ENCODE data around the gene PRUNE2.
"Not testable (repeated sequence)": the region's sequence is repeated elsewhere in the genome, so short reads cannot be mapped to it uniquely, and the experiment has no call there.

PRUNE2 gene

GRCh38 chr9:76858248-76858647 lies 47.7 kb downstream of the PRUNE2 start:
- DNase-seq, result not testable (repeated sequence)

GRCh38 chr9:76856016-76856415 lies 49.9 kb downstream of the PRUNE2 start:
- no peak for DNase-seq

- no peak for DNase-seq
Observed at GRCh38 chr9:76855015-76855414, 50.9 kb downstream of the PRUNE2 start.

- no peak for DNase-seq
Observed at GRCh38 chr9:76852026-76852425, 53.9 kb downstream of the PRUNE2 start.

- no peak for DNase-seq
Observed at GRCh38 chr9:76846297-76846696, 59.6 kb downstream of the PRUNE2 start.

- no peak for DNase-seq
Observed at GRCh38 chr9:76845254-76845653, 60.7 kb downstream of the PRUNE2 start.

GRCh38 chr9:76835571-76836283 lies 70.2 kb downstream of the PRUNE2 start:
- no peak for DNase-seq

- DNase-seq, result no peak
Observed at GRCh38 chr9:76828447-76828846, 77.5 kb downstream of the PRUNE2 start.

GRCh38 chr9:76827296-76828080 lies 78.4 kb downstream of the PRUNE2 start:
- no peak for DNase-seq

GRCh38 chr9:76820431-76820830 lies 85.5 kb downstream of the PRUNE2 start:
- DNase-seq, result no peak

GRCh38 chr9:76818271-76818670 lies 87.6 kb downstream of the PRUNE2 start:
- no peak for DNase-seq

GRCh38 chr9:76817489-76817888 lies 88.4 kb downstream of the PRUNE2 start:
- no peak for DNase-seq

- DNase-seq, result no peak
Observed at GRCh38 chr9:76812591-76812990, 93.3 kb downstream of the PRUNE2 start.

- peak; percentile 68 for DNase-seq
Observed at GRCh38 chr9:76810377-76810957, 95.4 kb downstream of the PRUNE2 start.

- DNase-seq, result no peak
Observed at GRCh38 chr9:76808636-76809035, 97.3 kb downstream of the PRUNE2 start.

GRCh38 chr9:76803762-76804161 lies 102.2 kb downstream of the PRUNE2 start:
- DNase-seq, result no peak

GRCh38 chr9:76803083-76803482 lies 102.8 kb downstream of the PRUNE2 start:
- no peak for DNase-seq

- DNase-seq, result no peak
Observed at GRCh38 chr9:76800901-76801300, 105.0 kb downstream of the PRUNE2 start.

GRCh38 chr9:76799473-76799872 lies 106.4 kb downstream of the PRUNE2 start:
- DNase-seq, result no peak

- no peak for DNase-seq
Observed at GRCh38 chr9:76798527-76798926, 107.4 kb downstream of the PRUNE2 start.

GRCh38 chr9:76796296-76796695 lies 109.6 kb downstream of the PRUNE2 start:
- DNase-seq, result no peak

GRCh38 chr9:76793784-76794431 lies 112.0 kb downstream of the PRUNE2 start:
- no peak for DNase-seq

GRCh38 chr9:76789840-76790239 lies 116.1 kb downstream of the PRUNE2 start:
- no peak for DNase-seq

- DNase-seq, result no peak
Observed at GRCh38 chr9:76787677-76788076, 118.2 kb downstream of the PRUNE2 start.
